ENCODE data around the gene GAL3ST2. TPM values are rescaled to one million over a fixed set of nuclear protein-coding genes. Genes with fewer than 3 reads are reported as not detected.

The GAL3ST2 gene
- total RNA-seq (under 1 TPM in 1 of 2 donors, not detected in 1; 0.40 TPM), polyA plus RNA-seq (not detected)
- long read RNA-seq, donor 1, result 0 reads
- long read RNA-seq, donor 2, result 0 reads
- long read RNA-seq, donor 3, result 0 reads
- long read RNA-seq, donor 4, result 0 reads
- long read RNA-seq, donor 5, result 0 reads

- Histone ChIP-seq H3K4me1 (ENCODE audit: control insufficient read depth in 5 of 5, insufficient read depth in 5 of 5, low read length in 5 of 5) (peaks cover 0 to 14% (median 0%) of the 10 kb centered on the region in 5 donors), H3K27ac (ENCODE audit: low read depth in 1 of 2, low read length in 1 of 2) (no peak within 1 kb of the TSS), H3K4me3 (no peak within 1 kb of the TSS), H3K9me3 (ENCODE audit: control insufficient read depth in 4 of 4, insufficient read depth in 3 of 4, low read length in 3 of 4) (no peaks in the 10 kb centered on the region), H3K27me3 (ENCODE audit: control insufficient read depth in 3 of 3, insufficient read depth in 3 of 3, low read length in 2 of 3) (no peaks in the 10 kb centered on the region), H3K36me3 (ENCODE audit: control insufficient read depth in 4 of 4, insufficient read depth in 4 of 4, low read length in 4 of 4) (no peaks in the 10 kb centered on the region), H3K9ac (ENCODE audit: insufficient read depth in 1 of 2, low read length in 2 of 2) (no peak within 1 kb of the TSS)
- no peak for TF ChIP-seq CTCF (IDR thresholded peaks at IDR 0.05; ENCODE audit: control extremely low read depth, extremely low read depth)
- 80% methylated on average over 27 of the region's 27 CpGs for WGBS, 2 donors
- ATAC-seq (ENCODE audit: insufficient read depth, low FRiP score), result no peak
- DNase-seq, result no peak
Observed at GRCh38 chr2:241776336-241777169, at the start of gene GAL3ST2. Gene GAL3ST2 (plus strand): TSS chr2:241776822. CDS start chr2:241776956, 134 bp downstream.

- H3K27ac ChIP-seq (ENCODE audit: low read depth in 1 of 2, low read length in 1 of 2), result no peak overlapping the region
- no peak overlapping the region for H3K9ac ChIP-seq (ENCODE audit: insufficient read depth in 1 of 2, low read length in 2 of 2)
- WGBS, 2 donors, result 91 to 97% methylated on average over 8 of the region's 8 CpGs
Observed at GRCh38 chr2:241728000-241728399, 48.6 kb upstream of the GAL3ST2 start.

GRCh38 chr2:241728627-241729026 lies 48.0 kb upstream of the GAL3ST2 start:
- H3K27ac ChIP-seq (ENCODE audit: low read depth in 1 of 2, low read length in 1 of 2), result no peak overlapping the region
- ATAC-seq (ENCODE audit: insufficient read depth, low FRiP score) (no peak), DNase-seq (no peak)
- H3K9ac ChIP-seq (ENCODE audit: insufficient read depth in 1 of 2, low read length in 2 of 2), result no peak overlapping the region
- TF ChIP-seq CTCF (IDR thresholded peaks at IDR 0.05; ENCODE audit: control extremely low read depth, extremely low read depth), result no peak
- H3K27me3 ChIP-seq (ENCODE audit: control insufficient read depth in 3 of 3, insufficient read depth in 3 of 3, low read length in 2 of 3), result no peaks in the 10 kb centered on the region
- no peak overlapping the region for H3K4me3 ChIP-seq
- H3K4me1 ChIP-seq (ENCODE audit: control insufficient read depth in 5 of 5, insufficient read depth in 5 of 5, low read length in 5 of 5), result no peaks in the 10 kb centered on the region
- H3K9me3 ChIP-seq (ENCODE audit: control insufficient read depth in 4 of 4, insufficient read depth in 3 of 4, low read length in 3 of 4), result no peaks in the 10 kb centered on the region
- H3K36me3 ChIP-seq (ENCODE audit: control insufficient read depth in 4 of 4, insufficient read depth in 4 of 4, low read length in 4 of 4), result peaks cover 3 to 21% (median 10%) of the 10 kb centered on the region in 4 donors
- WGBS, 2 donors, result 82 to 97% methylated on average over 19 of the region's 19 CpGs

More at GRCh38 chr2:241728000-241728399, 48.6 kb upstream of the GAL3ST2 start:
- no peak for TF ChIP-seq CTCF (IDR thresholded peaks at IDR 0.05; ENCODE audit: control extremely low read depth, extremely low read depth)
- Histone ChIP-seq H3K9me3 (ENCODE audit: control insufficient read depth in 4 of 4, insufficient read depth in 3 of 4, low read length in 3 of 4) (peaks cover 0 to 5% (median 1%) of the 10 kb centered on the region in 4 donors), H3K4me3 (no peak overlapping the region), H3K36me3 (ENCODE audit: control insufficient read depth in 4 of 4, insufficient read depth in 4 of 4, low read length in 4 of 4) (peaks cover 3 to 24% (median 16%) of the 10 kb centered on the region in 4 donors), H3K27me3 (ENCODE audit: control insufficient read depth in 3 of 3, insufficient read depth in 3 of 3, low read length in 2 of 3) (no peaks in the 10 kb centered on the region), H3K4me1 (ENCODE audit: control insufficient read depth in 5 of 5, insufficient read depth in 5 of 5, low read length in 5 of 5) (no peaks in the 10 kb centered on the region)
- no peak for ATAC-seq (ENCODE audit: insufficient read depth, low FRiP score)
- DNase-seq, result no peak
